Inferior parietal cortex (tissue), 1 donor: ENCODE results near the gene SNRPD2.
"Not testable (repeated sequence)": the region's sequence is repeated elsewhere in the genome, so short reads cannot be mapped to it uniquely, and the experiment has no call there.

ENCODE experiments used
- DNase-seq: peaks from one replicate; pipeline ENCODE4 v3.0.0-alpha.2; 2016; ENCODE audit errors: extremely low spot score

Gene SNRPD2

DNA sequence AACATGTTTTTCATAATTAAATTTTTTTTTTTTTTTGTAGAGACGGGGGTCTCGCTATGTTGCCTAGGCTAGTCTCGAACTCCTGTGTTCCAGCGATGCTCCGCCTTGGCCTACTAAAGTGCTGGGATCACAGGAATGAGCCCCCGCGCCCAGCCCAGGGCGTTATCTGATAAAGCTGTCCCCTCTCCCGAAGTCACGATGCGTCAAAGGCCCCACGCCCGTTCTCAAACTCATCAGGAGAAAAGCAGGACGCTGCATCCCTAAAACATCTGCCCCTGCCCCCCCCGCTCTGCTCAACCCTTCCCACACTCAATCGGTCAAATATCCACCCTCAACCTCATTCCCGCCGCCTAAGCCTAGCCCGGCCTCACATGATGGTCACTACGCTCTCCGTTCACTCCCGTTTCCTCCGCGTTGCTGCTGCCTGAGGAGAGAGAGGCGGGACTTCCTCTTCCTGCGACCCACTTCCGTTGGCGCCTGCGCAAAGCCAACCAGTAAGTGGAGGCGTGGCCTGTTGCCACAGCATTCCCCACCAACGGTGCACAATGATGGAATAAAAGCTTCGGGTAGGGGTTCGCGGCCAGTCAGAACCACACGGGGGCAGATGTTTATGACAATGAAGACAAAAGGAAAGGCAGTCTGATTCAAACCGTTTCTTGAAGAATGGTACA, at the start of gene SNRPD2:
Gene SNRPD2, minus strand, starts transcription at position 438 of the 671 bp plus-strand sequence. Its CDS starts 65 bp downstream, at position 373.
- peak; percentile 98 for DNase-seq

DNA sequence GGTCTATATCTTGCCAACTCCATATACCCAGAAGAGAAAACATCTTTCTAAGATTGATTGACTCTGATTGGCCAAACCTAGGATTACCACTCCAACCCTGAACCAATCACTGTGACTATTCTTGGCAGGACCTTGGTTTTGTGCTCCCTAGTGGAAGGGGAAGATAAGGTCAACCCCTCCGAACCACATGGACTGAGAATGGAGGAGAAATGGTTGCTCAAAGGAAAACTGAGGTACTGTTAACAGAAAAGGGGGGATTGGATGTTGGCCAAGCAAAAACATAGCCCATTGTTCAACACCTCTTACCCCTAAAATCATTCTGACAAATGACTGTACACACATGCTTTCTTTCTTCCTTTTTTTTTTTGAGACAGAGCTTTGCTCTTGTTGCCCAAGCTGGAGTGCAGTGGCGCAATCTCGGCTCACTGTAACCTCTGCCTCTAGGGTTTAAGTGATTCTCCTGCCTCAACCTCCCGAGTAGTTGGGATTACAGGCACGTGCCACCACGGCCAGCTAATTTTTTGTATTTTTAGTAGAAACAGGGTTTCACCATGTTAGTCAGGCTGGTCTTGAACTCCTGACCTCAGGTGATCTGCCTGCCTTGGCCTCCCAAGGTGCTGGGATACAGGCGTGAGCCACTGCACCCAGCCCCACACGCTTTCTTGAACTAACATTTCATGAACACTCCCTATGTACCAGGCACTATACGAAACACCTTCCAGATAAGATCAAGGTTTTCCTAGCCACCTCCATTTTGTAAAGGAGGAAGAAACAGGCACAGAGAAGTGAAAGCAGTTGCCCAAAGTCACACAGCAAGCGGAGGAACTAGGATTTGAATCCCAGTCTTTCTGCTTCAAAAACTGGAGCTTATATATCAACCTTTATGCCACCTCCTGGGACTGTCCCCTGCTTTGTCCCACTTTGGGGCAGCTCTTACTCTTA, 48.0 kb upstream of the SNRPD2 start:
- DNase-seq, result no peak

DNA sequence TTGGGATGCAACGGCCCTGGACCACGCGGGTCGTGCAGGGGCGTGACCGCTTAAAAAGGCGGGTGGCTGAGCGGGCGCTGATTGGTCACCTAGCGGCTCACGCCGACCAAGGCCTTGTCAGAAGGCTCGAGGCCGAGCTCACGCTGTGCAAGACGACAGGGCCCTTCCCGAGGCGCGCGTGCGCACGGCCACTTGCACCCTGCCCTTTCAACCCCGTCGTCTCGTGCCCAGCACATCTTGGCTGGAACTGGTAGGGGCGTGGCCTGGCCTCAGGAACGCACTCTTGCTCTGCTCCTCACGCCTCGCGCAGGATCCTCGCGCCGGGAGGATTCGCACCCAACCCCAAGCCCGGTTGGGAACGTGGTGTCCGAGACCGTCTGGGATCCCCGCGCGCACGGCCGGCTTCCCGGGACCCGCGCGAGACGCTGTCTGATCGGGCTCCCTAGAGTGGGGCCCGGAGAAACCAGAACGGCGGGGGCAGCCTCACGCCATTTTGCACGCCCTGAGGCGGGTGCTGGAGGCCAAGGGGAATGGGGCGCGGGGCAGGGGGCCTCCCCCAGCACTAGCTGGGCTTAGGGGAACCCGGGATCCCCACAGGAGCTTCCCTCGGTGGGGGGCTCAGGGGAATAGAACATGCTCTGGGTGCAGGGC, 41.5 kb upstream of the SNRPD2 start, which contains the start of gene MEIOSIN:
Gene MEIOSIN, plus strand, starts transcription at position 280 of the 651 bp plus-strand sequence. CDS start 1,938 bp downstream, outside the sequence.
- no peak for DNase-seq

DNA sequence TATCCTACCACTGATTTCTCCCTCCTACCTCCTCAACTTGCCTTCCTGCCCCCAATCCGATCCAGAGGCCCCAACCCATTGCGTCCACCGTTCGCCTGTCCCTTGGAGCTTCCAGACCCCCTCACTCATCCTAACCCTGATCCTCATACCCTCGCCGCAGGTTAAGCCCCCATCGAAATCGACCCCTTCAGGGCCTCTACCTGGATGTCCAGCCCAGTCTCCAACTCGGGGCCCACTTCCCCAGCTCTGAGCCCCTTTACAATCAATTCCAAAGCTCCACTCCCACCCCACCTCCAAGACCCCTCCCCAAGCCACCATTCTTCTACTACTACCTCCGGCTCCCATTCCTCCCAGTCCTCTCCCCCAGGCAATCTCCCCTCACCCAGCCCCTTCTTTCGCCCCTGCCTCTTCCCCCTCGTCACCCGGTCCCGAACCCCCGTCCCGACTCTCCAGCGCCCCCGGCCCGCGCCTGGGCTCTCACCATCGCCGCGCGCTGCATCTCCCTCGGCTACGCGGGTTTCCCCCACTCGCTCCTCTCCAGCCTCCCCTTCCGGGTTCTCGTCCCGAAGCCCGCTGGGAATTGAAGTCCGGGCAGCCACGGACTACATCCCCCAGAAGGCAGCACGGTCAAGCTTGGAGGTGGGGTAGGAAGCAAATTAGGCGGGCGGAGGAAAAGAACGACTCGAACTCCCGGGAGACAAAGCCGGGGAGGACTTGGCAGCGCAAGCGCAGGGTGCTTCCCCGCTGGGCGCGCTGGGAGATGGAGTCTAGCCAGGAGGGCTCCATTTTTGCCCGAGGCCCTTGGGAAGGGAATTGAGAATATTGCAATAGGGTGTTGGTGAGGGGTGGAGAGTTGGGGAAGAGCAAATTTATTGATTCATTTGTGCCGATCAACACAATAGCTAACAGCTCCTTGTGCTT, 38.9 kb upstream of the SNRPD2 start, which contains the start of gene FBXO46:
Gene FBXO46, minus strand, starts transcription at position 529 of the 921 bp plus-strand sequence. CDS start 17,401 bp downstream, outside the sequence.
- DNase-seq, result peak; percentile 98

DNA sequence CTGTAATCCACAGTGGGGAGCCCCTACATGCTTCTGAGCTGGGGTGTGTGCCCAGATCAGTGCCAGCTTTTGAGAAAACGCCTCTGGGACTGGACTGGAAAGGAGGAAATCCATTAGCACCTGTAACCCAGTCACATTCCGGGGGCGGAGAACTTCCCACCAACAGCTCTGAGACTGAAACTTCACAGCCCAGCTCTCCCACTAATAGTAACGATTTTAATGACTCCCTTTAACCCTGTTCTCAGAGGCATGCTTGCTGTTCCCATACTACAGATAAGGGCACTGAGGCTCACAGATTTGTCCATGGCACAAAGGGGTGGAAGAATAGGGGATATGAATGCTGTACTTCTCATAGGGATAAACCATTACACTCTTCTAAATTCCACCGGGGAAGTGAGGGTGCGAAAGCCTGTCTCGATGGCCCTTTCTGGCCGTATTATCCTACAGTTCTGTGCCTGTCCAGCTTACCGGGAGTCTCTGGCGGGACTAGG, 38.1 kb upstream of the SNRPD2 start:
- no peak for DNase-seq

DNA sequence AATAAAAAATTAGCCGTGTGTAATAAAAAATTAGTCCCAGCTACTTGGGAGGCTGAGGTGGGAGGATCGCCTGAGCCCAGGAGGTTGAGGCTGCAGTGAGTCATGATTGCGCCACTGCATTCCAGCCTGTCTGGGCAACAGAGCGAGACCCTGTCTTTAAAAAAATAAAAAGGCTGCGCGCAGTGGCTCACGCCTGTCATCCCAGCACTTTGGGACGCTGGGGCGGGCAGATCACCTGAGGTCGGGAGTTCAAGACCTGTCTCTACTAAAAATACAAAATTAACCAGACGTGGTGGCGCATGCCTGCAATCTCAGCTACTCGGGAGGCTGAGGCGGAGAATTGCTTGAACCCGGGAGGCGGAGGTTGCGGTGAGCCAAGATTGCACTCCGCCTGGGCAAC, 36.9 kb upstream of the SNRPD2 start:
- DNase-seq, result not testable (repeated sequence)

DNA sequence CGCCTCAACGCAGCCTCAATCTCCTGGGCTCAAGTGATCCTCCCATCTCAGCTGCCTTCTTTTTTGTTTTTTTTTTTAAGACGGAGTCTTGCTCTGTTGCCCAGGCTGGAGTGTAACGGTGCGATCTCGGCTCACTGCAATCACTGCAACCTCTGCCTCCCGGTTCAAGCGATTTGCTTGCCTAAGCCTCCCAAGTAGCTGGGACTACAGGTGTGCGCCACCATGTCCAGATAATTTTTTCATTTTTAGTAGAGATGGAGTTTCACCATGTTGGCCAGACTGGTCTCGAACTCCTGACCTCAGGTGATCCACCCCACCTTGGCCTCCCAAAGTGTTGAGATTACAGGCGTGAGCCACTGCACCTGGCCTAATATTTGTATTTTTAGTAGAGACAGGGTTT, 28.3 kb upstream of the SNRPD2 start:
- not testable (repeated sequence) for DNase-seq

DNA sequence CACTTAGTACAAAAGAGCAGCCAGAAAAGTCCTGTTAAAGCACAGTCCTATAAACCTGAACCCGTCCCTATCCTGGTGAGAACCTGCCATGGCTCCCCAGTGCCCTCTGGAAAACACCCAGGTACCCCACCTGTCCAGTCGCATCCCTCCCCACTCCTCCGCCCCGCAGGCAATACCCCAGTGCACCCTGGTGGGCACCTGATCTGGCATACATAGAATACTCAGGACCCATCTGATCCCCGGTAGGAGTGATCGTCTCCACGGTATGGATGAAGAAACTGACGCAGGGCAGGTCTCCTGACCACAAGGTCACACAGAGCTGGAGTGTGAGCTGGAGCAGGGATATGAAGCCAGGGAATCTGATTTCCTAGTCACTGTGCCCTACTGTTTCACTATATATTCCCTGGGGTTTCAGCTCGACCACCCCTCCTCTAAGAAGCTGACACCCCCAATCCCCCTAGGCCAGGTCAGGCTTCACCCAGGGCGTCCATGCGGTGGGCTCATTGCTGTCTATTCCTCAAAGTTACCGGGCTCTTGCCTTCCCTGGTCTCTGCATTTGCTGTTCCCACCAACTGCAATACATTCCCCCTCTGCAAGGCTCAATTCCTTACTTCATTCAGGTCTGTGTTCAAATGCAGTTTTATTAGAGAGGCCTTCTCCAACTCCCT, 26.4 kb upstream of the SNRPD2 start:
- DNase-seq, result no peak

DNA sequence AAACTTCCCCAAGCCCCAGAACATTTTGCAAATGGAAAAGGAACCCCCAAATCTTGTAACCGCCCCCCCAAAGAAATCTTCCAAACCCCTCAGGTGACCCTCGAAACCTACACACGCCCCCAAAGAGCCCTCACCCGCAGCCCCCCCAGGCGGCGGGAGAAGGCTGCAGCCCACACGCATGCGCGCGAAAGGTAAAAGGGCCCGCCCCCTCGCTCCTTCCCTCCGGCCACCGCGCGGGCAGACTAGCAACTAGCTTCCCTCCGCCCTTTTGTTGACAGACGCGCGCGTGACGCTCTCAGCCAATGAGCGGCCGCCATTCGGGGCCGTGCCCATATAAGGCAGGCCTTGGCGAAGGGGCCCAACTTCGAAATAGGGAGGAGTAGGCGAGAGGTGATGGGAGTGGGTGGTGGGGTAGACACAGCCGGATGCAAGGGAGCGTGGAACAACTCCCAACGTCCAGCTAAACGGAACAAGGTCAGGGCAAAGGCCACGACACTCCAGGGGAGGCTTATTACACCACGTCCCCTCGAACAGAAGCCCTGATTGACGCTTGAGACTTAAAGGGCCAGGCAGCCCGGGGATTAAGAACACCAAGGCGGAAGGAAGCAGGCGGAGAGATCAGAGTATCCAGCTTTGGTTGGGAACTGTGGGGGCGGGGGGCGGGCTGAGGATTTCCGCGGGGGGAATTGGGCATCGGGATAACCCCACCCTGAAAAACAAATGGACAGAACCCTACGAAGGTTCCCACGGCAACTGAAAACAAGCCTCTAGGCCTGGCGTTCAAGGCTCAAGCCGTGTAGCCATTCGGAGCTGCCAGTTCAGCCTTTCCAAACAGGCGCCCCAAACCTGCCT, 25.6 kb upstream of the SNRPD2 start:
- peak; percentile 99 for DNase-seq

DNA sequence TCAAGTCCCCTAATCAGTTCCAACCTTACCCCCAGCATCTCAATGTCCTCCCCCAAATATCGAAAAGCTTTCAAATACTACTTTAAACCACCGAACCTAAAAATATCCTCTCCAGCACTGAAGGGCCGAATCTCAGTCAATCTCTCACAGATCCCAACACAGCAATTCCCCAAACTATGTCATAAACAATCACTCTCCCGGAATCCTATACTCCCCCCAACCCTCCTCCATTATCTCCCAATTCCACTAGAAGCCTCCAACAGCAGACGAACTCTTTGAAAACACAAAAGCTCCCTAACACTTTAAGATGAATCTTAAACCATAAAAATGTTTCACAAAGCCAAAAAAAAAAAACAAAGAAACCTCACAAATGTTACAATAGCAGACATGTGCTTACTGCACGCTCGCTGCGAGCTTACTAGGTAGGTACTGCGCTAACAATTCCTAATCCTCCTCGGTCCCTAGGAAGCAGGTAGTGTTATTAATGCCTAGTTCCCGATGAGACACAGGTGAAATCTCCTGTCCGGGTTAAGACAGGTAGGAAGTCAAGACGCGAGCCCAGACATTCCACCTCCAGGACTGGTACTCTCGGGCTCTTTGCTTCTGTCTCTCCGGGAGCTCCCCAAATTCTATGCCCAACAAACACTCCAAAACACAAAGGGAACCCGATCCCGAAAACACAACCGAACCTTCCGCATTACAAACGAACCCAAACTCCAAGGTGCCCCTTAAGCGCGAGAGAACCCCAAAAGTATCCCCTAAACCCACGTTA, 24.8 kb upstream of the SNRPD2 start:
- peak; percentile 43 for DNase-seq

DNA sequence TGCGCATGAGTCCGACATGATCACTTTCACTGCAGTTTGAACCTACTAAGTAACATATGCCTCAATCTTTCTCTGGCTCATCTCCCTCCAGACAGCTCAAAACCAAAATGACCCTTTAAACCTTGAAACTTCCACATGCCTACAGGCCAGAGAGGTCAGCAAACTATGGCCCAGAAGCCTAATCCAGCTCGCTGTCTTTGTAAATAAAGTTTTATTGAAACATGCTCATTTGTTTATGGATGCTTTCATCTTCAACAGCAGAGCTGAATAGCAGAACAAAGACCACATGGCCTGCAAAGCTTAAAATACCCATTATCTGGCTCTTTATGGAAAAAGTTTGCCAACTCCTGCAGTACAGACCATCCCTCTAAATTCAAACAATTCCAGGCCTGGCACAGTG, 23.4 kb upstream of the SNRPD2 start:
- no peak for DNase-seq

DNA sequence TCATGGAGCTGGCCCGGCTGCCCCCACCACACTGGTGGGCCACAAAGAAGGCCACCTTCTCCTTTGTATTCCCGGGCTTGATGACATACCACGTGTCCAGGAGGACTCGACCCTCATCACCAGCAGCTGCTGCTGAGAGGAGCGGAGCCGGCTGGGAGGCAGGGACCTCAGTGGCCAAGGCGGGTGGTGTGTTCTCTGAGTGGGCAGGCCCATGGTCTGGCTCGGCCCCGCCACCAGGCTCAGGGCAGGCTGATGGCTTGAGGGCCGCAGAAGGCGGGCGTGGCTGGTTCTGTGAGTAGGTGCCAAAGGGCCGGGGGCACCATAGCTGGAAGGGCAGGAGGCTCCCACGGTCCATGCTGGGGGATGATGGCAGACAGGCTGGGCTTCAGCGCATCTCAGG, 21.4 kb upstream of the SNRPD2 start:
- no peak for DNase-seq

DNA sequence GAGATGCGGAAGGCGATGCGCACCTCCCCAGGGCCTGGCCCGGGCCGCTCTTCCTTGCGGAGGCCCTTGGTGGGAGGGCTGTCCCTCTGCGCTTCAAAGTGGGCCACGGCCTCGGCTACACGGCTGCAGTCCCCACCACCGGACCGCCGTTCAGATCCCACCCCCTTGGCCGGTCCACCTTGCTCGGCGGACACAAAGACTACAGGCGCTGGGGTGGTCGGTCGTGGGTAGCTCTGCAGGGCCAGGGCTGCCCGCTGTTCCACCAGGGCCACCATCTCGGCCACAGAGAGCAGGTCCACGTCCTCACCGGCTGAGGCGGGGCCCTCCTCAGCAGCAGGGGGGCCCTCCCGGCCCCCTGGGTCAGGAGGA, 20.9 kb upstream of the SNRPD2 start:
- DNase-seq, result no peak

DNA sequence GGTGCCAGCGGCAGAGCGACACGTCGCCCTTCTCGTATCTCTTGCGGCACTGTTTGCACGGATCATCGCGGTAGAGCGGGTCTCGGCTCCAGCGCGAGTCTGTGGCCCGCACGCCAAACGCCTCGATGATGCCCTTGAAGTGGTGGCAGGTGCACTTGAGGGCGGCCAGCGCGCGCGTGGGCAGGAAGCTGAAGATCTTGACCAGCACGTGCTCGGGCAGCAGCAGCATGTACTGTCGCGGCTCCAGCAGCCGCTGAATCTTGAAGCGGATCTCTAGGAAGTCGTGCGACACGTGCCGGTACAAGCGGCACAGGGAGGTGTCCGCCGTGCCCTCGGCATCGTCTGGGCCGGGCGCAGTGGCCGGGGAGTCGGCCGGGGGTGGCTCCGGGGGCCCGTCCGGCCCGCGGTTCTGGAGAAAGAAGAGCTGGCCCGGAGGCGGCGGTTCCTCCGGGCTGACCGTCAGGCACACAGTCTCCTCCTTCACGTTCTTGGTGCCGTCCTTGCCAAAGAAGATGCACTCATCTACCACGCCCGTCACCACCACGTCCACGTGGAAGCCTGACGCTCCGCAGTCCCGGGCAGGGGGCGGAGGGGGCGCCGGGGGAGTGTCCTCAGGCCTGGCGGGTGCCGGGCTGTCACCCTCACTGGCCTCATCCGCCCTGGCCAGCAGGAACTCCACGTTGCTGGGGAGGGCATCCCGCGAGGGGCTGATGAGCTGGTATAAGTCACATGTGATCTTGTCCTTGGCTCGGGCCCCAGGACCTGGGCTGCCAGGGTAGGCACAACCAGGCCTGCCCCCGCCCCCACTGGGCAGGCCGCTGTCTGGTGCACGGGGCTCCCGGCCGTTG, 20.3 kb upstream of the SNRPD2 start:
- DNase-seq, result no peak

DNA sequence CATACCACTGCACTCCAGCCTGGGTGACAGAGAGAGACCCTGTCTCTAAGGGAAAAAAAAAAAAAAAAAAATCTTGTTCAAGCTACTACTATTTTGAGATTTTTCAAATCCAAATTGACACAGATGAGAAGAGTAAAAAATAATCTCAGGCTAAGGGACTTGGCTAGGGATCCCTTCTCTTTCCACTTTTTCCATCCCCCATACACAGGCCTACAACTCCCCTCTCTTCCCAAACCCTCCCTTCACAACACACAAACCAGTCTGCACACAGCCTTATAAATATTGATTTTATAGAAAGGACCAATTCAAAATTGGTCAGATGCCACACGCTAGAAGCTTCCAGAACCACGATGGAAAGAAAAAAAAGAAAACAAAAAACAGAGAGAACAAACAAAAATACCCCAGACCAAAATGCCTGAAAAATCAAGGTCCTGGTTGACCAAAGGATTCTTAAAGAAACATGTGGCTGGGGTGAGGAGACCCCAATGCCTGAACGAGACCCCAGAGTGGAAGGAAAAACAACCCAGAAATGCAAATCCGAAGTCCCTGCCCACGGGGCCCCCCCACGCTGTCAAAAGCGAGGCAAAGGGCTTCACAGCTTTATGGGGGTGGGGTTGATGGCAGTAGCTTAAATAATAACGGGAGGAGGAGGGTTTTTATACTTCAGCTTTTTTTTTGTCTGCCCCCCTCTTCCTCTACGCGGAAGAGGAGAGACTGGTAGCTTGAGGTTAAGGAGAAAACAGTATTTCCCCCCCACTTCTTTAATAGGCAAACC, 18.8 kb upstream of the SNRPD2 start:
- DNase-seq, result no peak

DNA sequence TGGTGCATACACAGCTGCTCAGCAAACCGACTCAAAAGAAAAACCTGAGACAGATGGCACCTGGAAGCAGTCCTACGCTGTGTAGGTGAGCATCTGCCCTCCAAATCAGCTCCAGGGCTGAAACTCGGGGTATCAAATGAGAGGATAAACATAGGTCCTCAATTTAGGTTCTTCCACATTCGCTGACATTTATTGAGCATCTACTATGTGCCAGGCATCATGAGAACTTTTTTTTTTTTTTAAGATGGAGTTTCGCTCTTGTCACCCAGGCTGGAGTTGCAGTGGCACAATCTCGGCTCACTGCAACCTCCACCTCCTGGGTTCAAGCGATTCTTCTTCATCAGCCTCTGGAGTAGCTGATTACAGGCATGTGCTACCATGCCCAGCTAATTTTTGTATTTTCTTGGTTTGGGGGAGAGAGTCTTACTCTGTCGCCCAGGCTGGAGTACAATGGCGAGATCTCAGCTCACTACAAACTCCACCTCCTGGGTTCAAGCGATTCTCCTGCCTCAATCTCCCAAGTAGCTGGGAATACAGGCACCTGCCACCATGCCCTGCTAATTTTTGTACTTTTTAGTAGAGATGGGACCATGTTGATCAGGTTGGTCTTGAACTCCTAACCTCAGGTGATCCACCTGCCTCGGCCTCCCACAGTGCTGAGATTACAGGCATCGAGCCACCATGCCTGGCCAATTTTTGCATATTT, 14.1 kb upstream of the SNRPD2 start:
- no peak for DNase-seq
